ENCODE data around the gene UGDH.
A peak's percentile ranks its signal among the peaks of the same experiment; 100 is the strongest.

Gene UGDH

GRCh38 chr4:39530682-39531081, 3.4 kb upstream of the UGDH start:
- no peak overlapping the region for H3K4me3 ChIP-seq (ENCODE audit: low read depth in 1 of 5, low read length in 5 of 5)
- peaks cover 0 to 24% (median 21%) of the 10 kb centered on the region in 5 donors for H3K4me1 ChIP-seq (ENCODE audit: control insufficient read depth in 5 of 5, insufficient read depth in 5 of 5, low read length in 5 of 5)
- peaks cover 0 to 6% (median 4%) of the 10 kb centered on the region in 5 donors for H3K36me3 ChIP-seq (ENCODE audit: control insufficient read depth in 5 of 5, insufficient read depth in 5 of 5, low read length in 5 of 5)
- no peak overlapping the region for H3K9ac ChIP-seq (ENCODE audit: low read length in 5 of 5)
- no peaks in the 10 kb centered on the region for H3K9me3 ChIP-seq (ENCODE audit: control insufficient read depth in 5 of 5, low read length in 5 of 5)
- H3K27me3 ChIP-seq (ENCODE audit: control insufficient read depth in 5 of 5, insufficient read depth in 4 of 5, low read length in 5 of 5): no peaks in the 10 kb centered on the region
- no peak overlapping the region for H3K27ac ChIP-seq (ENCODE audit: low read depth, low read length)

- H3K9ac ChIP-seq (ENCODE audit: low read length in 5 of 5): no peak overlapping the region
- H3K4me1 ChIP-seq (ENCODE audit: control insufficient read depth in 5 of 5, insufficient read depth in 5 of 5, low read length in 5 of 5): peaks cover 0 to 24% (median 23%) of the 10 kb centered on the region in 5 donors
- no peak overlapping the region for H3K4me3 ChIP-seq (ENCODE audit: low read depth in 1 of 5, low read length in 5 of 5)
These were observed 2.3 kb upstream of the UGDH start for GRCh38 chr4:39529534-39529933.

GRCh38 chr4:39528061-39528465, 824 bp upstream of the UGDH start:
- H3K27ac ChIP-seq (ENCODE audit: low read depth, low read length): peak overlapping the region; percentile 90
- H3K4me1 ChIP-seq (ENCODE audit: control insufficient read depth in 5 of 5, insufficient read depth in 5 of 5, low read length in 5 of 5): peaks cover 0 to 24% (median 23%) of the 10 kb centered on the region in 5 donors
- peaks cover 0 to 4% (median 0%) of the 10 kb centered on the region in 5 donors for H3K36me3 ChIP-seq (ENCODE audit: control insufficient read depth in 5 of 5, insufficient read depth in 5 of 5, low read length in 5 of 5)
- H3K9ac ChIP-seq (ENCODE audit: low read length in 5 of 5): peak overlapping the region; percentile 56 to 95 (median 86)
- no peaks in the 10 kb centered on the region for H3K9me3 ChIP-seq (ENCODE audit: control insufficient read depth in 5 of 5, low read length in 5 of 5)
- H3K27me3 ChIP-seq (ENCODE audit: control insufficient read depth in 5 of 5, insufficient read depth in 4 of 5, low read length in 5 of 5): no peaks in the 10 kb centered on the region
- H3K4me3 ChIP-seq (ENCODE audit: low read depth in 1 of 5, low read length in 5 of 5): peak overlapping the region; percentile 66 to 99 (median 94)

More at GRCh38 chr4:39529534-39529933, 2.3 kb upstream of the UGDH start:
- Histone ChIP-seq H3K27me3 (ENCODE audit: control insufficient read depth in 5 of 5, insufficient read depth in 4 of 5, low read length in 5 of 5) (no peaks in the 10 kb centered on the region), H3K9me3 (ENCODE audit: control insufficient read depth in 5 of 5, low read length in 5 of 5) (no peaks in the 10 kb centered on the region), H3K36me3 (ENCODE audit: control insufficient read depth in 5 of 5, insufficient read depth in 5 of 5, low read length in 5 of 5) (peaks cover 0 to 6% (median 3%) of the 10 kb centered on the region in 5 donors), H3K27ac (ENCODE audit: low read depth, low read length) (no peak overlapping the region)

GRCh38 chr4:39526765-39527295, 409 bp downstream of the UGDH start:
- Histone ChIP-seq H3K27me3 (ENCODE audit: control insufficient read depth in 5 of 5, insufficient read depth in 4 of 5, low read length in 5 of 5) (no peaks in the 10 kb centered on the region), H3K36me3 (ENCODE audit: control insufficient read depth in 5 of 5, insufficient read depth in 5 of 5, low read length in 5 of 5) (peaks cover 0 to under 1% (median 0%) of the 10 kb centered on the region in 5 donors), H3K4me1 (ENCODE audit: control insufficient read depth in 5 of 5, insufficient read depth in 5 of 5, low read length in 5 of 5) (peaks cover 0 to 28% (median 23%) of the 10 kb centered on the region in 5 donors), H3K9me3 (ENCODE audit: control insufficient read depth in 5 of 5, low read length in 5 of 5) (no peaks in the 10 kb centered on the region), H3K4me3 (ENCODE audit: low read depth in 1 of 5, low read length in 5 of 5) (peak overlapping the region; percentile 85 to 99 (median 94)), H3K27ac (ENCODE audit: low read depth, low read length) (peak overlapping the region; percentile 90), H3K9ac (ENCODE audit: low read length in 5 of 5) (peak overlapping the region; percentile 77 to 95 (median 87))

- H3K9ac ChIP-seq (ENCODE audit: low read length in 5 of 5): peak overlapping the region; percentile 77 to 95 (median 87)
- no peaks in the 10 kb centered on the region for H3K9me3 ChIP-seq (ENCODE audit: control insufficient read depth in 5 of 5, low read length in 5 of 5)
- peak overlapping the region; percentile 90 for H3K27ac ChIP-seq (ENCODE audit: low read depth, low read length)
- no peaks in the 10 kb centered on the region for H3K36me3 ChIP-seq (ENCODE audit: control insufficient read depth in 5 of 5, insufficient read depth in 5 of 5, low read length in 5 of 5)
- H3K4me1 ChIP-seq (ENCODE audit: control insufficient read depth in 5 of 5, insufficient read depth in 5 of 5, low read length in 5 of 5): peaks cover 0 to 36% (median 23%) of the 10 kb centered on the region in 5 donors
- peak overlapping the region; percentile 85 to 99 (median 94) for H3K4me3 ChIP-seq (ENCODE audit: low read depth in 1 of 5, low read length in 5 of 5)
- no peaks in the 10 kb centered on the region for H3K27me3 ChIP-seq (ENCODE audit: control insufficient read depth in 5 of 5, insufficient read depth in 4 of 5, low read length in 5 of 5)
These were observed 1.2 kb downstream of the UGDH start for GRCh38 chr4:39525822-39526690.

- Histone ChIP-seq H3K36me3 (ENCODE audit: control insufficient read depth in 5 of 5, insufficient read depth in 5 of 5, low read length in 5 of 5) (no peaks in the 10 kb centered on the region), H3K4me3 (ENCODE audit: low read depth in 1 of 5, low read length in 5 of 5) (peak overlapping the region in 1 of 5 donors; percentile 19), H3K27ac (ENCODE audit: low read depth, low read length) (no peak overlapping the region), H3K9ac (ENCODE audit: low read length in 5 of 5) (peak overlapping the region in 1 of 5 donors; percentile 26), H3K4me1 (ENCODE audit: control insufficient read depth in 5 of 5, insufficient read depth in 5 of 5, low read length in 5 of 5) (peaks cover 0 to 36% (median 23%) of the 10 kb centered on the region in 5 donors), H3K27me3 (ENCODE audit: control insufficient read depth in 5 of 5, insufficient read depth in 4 of 5, low read length in 5 of 5) (no peaks in the 10 kb centered on the region), H3K9me3 (ENCODE audit: control insufficient read depth in 5 of 5, low read length in 5 of 5) (no peaks in the 10 kb centered on the region)
These were observed 2.9 kb downstream of the UGDH start for GRCh38 chr4:39524161-39524957.

GRCh38 chr4:39522068-39522467, 5.2 kb downstream of the UGDH start:
- Histone ChIP-seq H3K36me3 (ENCODE audit: control insufficient read depth in 5 of 5, insufficient read depth in 5 of 5, low read length in 5 of 5) (peaks cover 0 to 6% (median 3%) of the 10 kb centered on the region in 5 donors), H3K9me3 (ENCODE audit: control insufficient read depth in 5 of 5, low read length in 5 of 5) (no peaks in the 10 kb centered on the region), H3K4me1 (ENCODE audit: control insufficient read depth in 5 of 5, insufficient read depth in 5 of 5, low read length in 5 of 5) (peaks cover 0 to 28% (median 14%) of the 10 kb centered on the region in 5 donors), H3K27ac (ENCODE audit: low read depth, low read length) (peak overlapping the region; percentile 34), H3K9ac (ENCODE audit: low read length in 5 of 5) (peak overlapping the region in 2 of 5 donors; percentile 20 to 30), H3K4me3 (ENCODE audit: low read depth in 1 of 5, low read length in 5 of 5) (peak overlapping the region in 1 of 5 donors; percentile 17), H3K27me3 (ENCODE audit: control insufficient read depth in 5 of 5, insufficient read depth in 4 of 5, low read length in 5 of 5) (no peaks in the 10 kb centered on the region)

- peak overlapping the region in 1 of 5 donors; percentile 17 for H3K4me3 ChIP-seq (ENCODE audit: low read depth in 1 of 5, low read length in 5 of 5)
- no peaks in the 10 kb centered on the region for H3K27me3 ChIP-seq (ENCODE audit: control insufficient read depth in 5 of 5, insufficient read depth in 4 of 5, low read length in 5 of 5)
- H3K9ac ChIP-seq (ENCODE audit: low read length in 5 of 5): peak overlapping the region in 2 of 5 donors; percentile 20 to 30
- no peaks in the 10 kb centered on the region for H3K9me3 ChIP-seq (ENCODE audit: control insufficient read depth in 5 of 5, low read length in 5 of 5)
- H3K4me1 ChIP-seq (ENCODE audit: control insufficient read depth in 5 of 5, insufficient read depth in 5 of 5, low read length in 5 of 5): peaks cover 0 to 21% (median 8%) of the 10 kb centered on the region in 5 donors
- peaks cover 0 to 8% (median 3%) of the 10 kb centered on the region in 5 donors for H3K36me3 ChIP-seq (ENCODE audit: control insufficient read depth in 5 of 5, insufficient read depth in 5 of 5, low read length in 5 of 5)
- peak overlapping the region; percentile 23 for H3K27ac ChIP-seq (ENCODE audit: low read depth, low read length)
These were observed 5.9 kb downstream of the UGDH start for GRCh38 chr4:39521253-39521919.

GRCh38 chr4:39518484-39518883, 8.8 kb downstream of the UGDH start:
- peaks cover 0 to 13% (median 0%) of the 10 kb centered on the region in 5 donors for H3K4me1 ChIP-seq (ENCODE audit: control insufficient read depth in 5 of 5, insufficient read depth in 5 of 5, low read length in 5 of 5)
- H3K9ac ChIP-seq (ENCODE audit: low read length in 5 of 5): no peak overlapping the region
- H3K4me3 ChIP-seq (ENCODE audit: low read depth in 1 of 5, low read length in 5 of 5): no peak overlapping the region
- peaks cover 0 to 10% (median 4%) of the 10 kb centered on the region in 5 donors for H3K36me3 ChIP-seq (ENCODE audit: control insufficient read depth in 5 of 5, insufficient read depth in 5 of 5, low read length in 5 of 5)
- H3K27me3 ChIP-seq (ENCODE audit: control insufficient read depth in 5 of 5, insufficient read depth in 4 of 5, low read length in 5 of 5): no peaks in the 10 kb centered on the region
- H3K9me3 ChIP-seq (ENCODE audit: control insufficient read depth in 5 of 5, low read length in 5 of 5): no peaks in the 10 kb centered on the region
- no peak overlapping the region for H3K27ac ChIP-seq (ENCODE audit: low read depth, low read length)
